ENCODE results near the gene MYOM1.
"Not testable (repeated sequence)": the region's sequence is repeated elsewhere in the genome, so short reads cannot be mapped to it uniquely, and the experiment has no call there.

MYOM1 gene

GRCh38 chr18:3061581-3062312 lies 158.0 kb downstream of the MYOM1 start:
- DNase-seq (ENCODE audit: extremely low read depth in 1 of 2, low read depth in 1 of 2): no peak

GRCh38 chr18:3060667-3061580 lies 158.8 kb downstream of the MYOM1 start:
- no peak for DNase-seq (ENCODE audit: extremely low read depth in 1 of 2, low read depth in 1 of 2)

- DNase-seq (ENCODE audit: extremely low read depth in 1 of 2, low read depth in 1 of 2): no peak
Measured at GRCh38 chr18:3059272-3059671, 160.5 kb downstream of the MYOM1 start.

- no peak for DNase-seq (ENCODE audit: extremely low read depth in 1 of 2, low read depth in 1 of 2)
Measured at GRCh38 chr18:3058328-3059191, 161.2 kb downstream of the MYOM1 start.

GRCh38 chr18:3057526-3057925 lies 162.2 kb downstream of the MYOM1 start:
- DNase-seq (ENCODE audit: extremely low read depth in 1 of 2, low read depth in 1 of 2): no peak

GRCh38 chr18:3056311-3056710 lies 163.5 kb downstream of the MYOM1 start:
- no peak for DNase-seq (ENCODE audit: extremely low read depth in 1 of 2, low read depth in 1 of 2)

- DNase-seq (ENCODE audit: extremely low read depth in 1 of 2, low read depth in 1 of 2): no peak
Measured at GRCh38 chr18:3055816-3056215, 164.0 kb downstream of the MYOM1 start.

GRCh38 chr18:3055186-3055728 lies 164.5 kb downstream of the MYOM1 start:
- no peak for DNase-seq (ENCODE audit: extremely low read depth in 1 of 2, low read depth in 1 of 2)

GRCh38 chr18:3054780-3055179 lies 165.0 kb downstream of the MYOM1 start:
- no peak for DNase-seq (ENCODE audit: extremely low read depth in 1 of 2, low read depth in 1 of 2)

GRCh38 chr18:3054214-3054613 lies 165.6 kb downstream of the MYOM1 start:
- DNase-seq (ENCODE audit: extremely low read depth in 1 of 2, low read depth in 1 of 2): no peak

- DNase-seq (ENCODE audit: extremely low read depth in 1 of 2, low read depth in 1 of 2): no peak
Measured at GRCh38 chr18:3053081-3053480, 166.7 kb downstream of the MYOM1 start.

- DNase-seq (ENCODE audit: extremely low read depth in 1 of 2, low read depth in 1 of 2): no peak
Measured at GRCh38 chr18:3052411-3052758, 167.4 kb downstream of the MYOM1 start.

- no peak for DNase-seq (ENCODE audit: extremely low read depth in 1 of 2, low read depth in 1 of 2)
Measured at GRCh38 chr18:3051718-3052410, 167.9 kb downstream of the MYOM1 start.

GRCh38 chr18:3049897-3050454 lies 169.8 kb downstream of the MYOM1 start:
- DNase-seq (ENCODE audit: extremely low read depth in 1 of 2, low read depth in 1 of 2): not testable (repeated sequence)

GRCh38 chr18:3048820-3049349 lies 170.9 kb downstream of the MYOM1 start:
- DNase-seq (ENCODE audit: extremely low read depth in 1 of 2, low read depth in 1 of 2): no peak

- no peak for DNase-seq (ENCODE audit: extremely low read depth in 1 of 2, low read depth in 1 of 2)
Measured at GRCh38 chr18:3048121-3048520, 171.6 kb downstream of the MYOM1 start.

- no peak for DNase-seq (ENCODE audit: extremely low read depth in 1 of 2, low read depth in 1 of 2)
Measured at GRCh38 chr18:3046216-3046808, 173.5 kb downstream of the MYOM1 start.

- no peak for DNase-seq (ENCODE audit: extremely low read depth in 1 of 2, low read depth in 1 of 2)
Measured at GRCh38 chr18:3044931-3045698, 174.7 kb downstream of the MYOM1 start.

GRCh38 chr18:3042379-3042778 lies 177.4 kb downstream of the MYOM1 start:
- DNase-seq (ENCODE audit: extremely low read depth in 1 of 2, low read depth in 1 of 2): no peak
